NOMO-1 (cell line): ENCODE measurements around the gene FMO5.
"Not testable (repeated sequence)": the region's sequence is repeated elsewhere in the genome, so short reads cannot be mapped to it uniquely, and the experiment has no call there.

Experiments used
- DNase-seq, 2 experiments: peaks; one replicate each; lab custom pipeline; 2025; ENCODE audit not compliant: unreplicated experiment in 2 of 2; lab: John Stamatoyannopoulos, UW

FMO5 gene

DNA sequence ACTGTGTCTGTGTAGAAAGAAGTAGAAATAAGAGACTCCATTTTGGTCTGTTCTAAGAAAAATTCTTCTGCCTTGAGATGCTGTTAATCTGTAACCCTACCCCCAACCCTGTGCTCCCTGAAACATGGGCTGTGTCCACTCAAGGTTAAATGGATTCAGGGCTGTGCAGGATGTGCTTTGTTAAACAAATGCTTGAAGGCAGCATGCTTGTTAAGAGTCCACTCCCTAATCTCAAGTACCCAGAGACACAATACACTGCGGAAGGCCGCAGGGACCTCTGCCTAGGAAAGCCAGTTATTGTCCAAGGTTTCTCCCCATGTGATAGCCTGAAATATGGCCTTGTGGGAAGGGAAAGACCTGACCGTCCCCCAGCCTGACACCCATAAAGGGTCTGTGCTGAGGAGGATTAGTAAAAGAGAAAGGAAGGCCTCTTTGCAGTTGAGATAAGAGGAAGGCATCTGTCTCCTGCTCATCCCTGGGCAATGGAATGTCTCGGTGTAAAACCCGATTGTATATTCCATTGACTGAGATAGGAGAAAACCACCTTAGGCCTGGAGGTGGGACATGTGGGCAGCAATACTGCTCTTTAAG lies 15.1 kb upstream of the FMO5 start:
- not testable (repeated sequence) for DNase-seq

DNA sequence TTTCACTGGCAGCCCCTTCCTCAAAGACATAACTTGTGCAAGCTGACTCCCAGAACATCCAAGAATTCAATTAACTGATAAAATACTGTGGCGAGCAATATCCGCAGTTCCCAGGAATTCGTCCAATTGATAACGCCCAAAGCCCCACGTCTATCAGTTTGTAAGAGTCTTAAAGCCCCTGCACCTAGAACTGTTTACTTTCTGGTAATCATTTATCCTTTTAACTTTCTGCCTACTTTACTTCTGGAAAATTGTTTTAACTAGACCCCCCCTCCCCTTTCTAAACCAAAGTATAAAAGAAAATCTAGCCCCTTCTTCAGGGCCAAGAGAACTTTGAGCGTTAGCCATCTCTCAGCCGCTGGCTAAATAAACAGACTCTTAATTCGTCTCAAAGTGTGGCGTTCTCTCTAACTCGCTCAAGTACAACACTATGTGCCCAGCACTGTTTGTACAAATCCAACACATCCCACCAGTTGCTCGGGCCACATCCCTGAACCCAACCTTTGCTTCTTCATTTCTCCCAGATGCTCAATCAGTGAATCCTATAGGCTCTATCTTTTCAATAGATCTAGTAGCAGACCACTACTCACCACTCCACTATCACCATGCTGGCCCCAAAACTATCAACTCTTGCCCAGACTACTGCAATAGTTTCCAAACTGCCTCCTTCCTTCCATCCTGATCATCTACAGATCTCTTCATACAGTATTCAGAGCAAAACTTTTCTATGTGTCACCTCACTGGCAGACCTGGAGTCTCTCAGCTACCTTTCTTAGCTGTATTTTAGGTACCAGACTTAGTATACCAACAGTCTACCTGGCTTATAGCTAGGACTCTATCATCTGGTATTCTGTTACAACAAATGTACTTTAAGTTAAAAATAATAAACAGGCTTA lies 14.0 kb upstream of the FMO5 start:
- no peak for DNase-seq

- DNase-seq: no peak
Observed at GRCh38 chr1:147238053-147238902, 13.1 kb upstream of the FMO5 start.

- no peak for DNase-seq
Observed at GRCh38 chr1:147236959-147237791, 12.0 kb upstream of the FMO5 start.

DNA sequence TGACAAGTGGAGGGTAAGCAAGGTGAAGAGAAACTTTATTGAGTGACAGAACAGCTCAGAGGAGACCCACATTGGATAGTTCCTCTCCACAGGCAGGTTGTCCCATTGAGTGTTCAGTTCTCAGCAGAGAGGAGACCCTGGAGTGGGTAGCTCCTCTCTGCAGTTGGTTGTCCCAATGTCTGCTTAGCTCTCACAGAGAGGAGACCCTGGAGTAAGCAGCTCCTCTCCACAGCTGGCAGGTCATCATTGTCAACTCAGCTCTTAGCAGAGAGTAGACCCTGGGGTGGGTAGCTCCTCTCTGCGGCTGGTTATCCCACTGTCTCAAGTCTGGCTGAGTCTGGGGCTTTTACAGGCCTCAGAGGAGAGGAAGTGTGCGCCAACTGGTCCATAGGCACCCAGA lies 11.3 kb upstream of the FMO5 start:
- no peak for DNase-seq

- no peak for DNase-seq
Observed at GRCh38 chr1:147235822-147236221, 10.7 kb upstream of the FMO5 start.

DNA sequence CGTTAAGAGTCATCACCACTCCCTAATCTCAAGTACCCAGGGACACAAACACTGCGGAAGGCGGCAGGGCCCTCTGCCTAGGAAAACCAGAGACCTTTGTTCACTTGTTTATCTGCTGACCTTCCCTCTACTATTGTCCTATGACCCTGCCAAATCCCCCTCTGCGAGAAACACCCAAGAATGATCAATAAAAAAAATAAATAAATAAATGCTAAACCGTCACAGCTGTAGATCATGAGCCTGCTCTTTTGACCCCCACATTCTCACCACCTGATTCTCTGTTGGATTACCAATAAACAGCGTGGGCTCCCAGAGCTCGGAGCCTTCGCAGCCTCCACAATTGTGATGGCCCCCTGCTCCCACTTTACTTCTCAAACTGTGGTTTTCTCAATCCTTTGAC lies 8.8 kb upstream of the FMO5 start:
- not testable (repeated sequence) for DNase-seq

DNA sequence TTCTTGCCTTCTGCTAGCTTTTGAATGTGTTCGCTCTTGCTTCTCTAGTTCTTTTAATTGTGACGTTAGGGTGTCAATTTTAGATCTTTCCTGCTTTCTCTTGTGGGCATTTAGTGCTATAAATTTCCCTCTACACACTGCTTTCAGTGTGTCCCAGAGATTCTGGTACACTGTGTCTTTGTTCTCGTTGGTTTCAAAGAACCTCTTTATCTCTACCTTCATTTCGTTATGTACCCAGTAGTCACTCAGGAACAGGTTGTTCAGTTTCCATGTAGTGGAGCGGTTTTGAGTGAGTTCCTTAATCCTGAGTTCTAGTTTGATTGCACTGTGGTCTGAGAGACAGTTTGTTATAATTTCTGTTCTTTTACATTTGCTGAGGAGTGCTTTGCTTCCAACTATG lies 5.9 kb upstream of the FMO5 start:
- not testable (repeated sequence) for DNase-seq

DNA sequence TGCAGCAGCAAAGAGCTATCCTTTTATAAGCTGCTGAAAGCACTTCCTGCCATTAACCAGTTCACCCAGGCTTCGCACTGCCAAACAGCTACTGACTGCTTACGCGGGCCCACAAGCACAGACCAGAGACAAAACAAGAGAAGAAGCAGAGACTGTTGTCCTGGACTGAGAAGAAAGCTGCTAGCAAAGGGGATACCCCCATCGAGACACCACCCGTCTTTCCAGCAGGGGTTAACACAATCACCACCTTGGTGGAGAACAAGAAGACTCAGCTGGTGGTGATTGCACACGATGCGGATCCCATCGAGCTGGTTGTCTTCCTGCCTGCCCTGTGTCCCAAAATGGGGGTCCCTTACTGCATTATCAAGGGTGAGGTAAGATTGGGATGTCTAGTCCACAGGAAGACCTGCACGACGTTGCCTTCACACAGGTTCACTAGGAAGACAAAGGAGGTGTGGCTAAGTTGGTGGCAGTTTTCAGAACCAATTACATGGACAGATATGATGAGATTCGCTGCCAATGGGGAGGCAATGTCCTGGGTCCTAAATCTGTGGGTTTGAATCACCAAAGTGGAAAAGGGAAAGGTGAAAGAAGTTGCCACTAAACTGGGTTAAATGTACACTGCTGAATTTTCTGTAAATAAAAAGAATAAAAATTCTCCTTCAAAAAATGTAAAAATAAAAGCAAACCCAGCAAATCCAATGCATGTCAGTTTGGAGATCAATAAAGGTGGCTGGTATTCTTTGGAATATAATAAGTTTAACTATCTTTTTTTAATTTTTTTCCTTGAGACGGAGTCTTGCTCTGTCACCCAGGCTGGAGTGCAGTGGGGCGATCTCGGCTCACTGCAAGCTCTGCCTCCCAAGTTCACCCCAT lies 1.2 kb downstream of the FMO5 start:
- DNase-seq: no peak

GRCh38 chr1:147218606-147219005 lies 6.5 kb downstream of the FMO5 start:
- DNase-seq: no peak

- no peak for DNase-seq
Observed at GRCh38 chr1:147217141-147217540, 8.0 kb downstream of the FMO5 start.

DNA sequence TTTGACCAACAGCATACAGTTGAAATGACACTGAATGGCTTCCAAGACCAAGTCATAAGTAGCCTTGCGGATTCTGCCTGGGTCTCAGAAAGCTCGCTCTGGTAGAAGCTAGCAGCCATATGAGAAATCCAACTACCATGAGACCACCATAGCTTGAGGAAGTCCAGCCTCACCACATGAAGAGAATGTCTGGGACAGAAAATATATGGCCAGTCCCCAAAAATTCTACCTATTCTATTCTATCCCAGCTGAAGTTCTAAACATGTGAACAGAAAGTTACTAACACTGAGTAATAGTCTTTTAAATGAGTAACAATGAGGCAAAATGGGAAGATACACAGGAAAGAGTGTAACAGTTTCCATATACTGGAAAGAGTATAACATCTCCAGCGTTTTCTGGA lies 9.0 kb downstream of the FMO5 start:
- no peak for DNase-seq

GRCh38 chr1:147215540-147215916 lies 9.6 kb downstream of the FMO5 start:
- DNase-seq: no peak

DNA sequence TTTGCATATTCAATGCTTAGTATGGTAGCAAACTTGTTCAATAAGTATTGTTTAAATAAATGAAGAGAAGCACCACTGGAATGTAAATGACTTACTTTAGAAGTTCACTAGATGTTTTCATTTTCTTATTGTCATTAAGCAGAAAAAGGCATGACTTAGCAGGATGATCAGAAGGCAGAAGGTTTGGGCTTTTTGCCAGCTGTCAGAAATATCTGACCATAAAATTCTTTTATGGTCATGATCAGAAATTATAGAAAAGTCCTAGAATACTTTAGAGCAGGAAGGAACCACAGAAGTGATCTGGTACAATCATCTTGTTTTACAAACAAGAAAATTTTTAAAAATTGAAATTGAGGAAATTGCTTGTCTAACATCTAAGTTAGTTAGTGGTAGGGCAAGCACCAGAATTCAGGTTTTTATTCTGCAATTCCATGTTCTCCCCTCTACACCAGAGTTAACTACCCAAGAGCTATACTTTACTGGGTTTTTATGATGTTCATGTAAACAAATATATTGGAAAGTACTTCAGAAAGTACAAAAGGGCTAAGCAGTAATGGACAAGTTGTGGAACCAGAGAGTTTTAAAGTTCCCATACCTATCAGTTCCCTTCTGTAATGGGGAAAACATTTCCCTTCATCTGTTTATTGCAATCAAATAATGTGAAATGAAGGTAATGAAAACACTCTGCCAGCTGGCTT lies 10.1 kb downstream of the FMO5 start:
- DNase-seq: no peak

GRCh38 chr1:147214325-147214724 lies 10.8 kb downstream of the FMO5 start:
- DNase-seq: no peak

- DNase-seq: no peak
Observed at GRCh38 chr1:147213271-147213670, 11.9 kb downstream of the FMO5 start.

GRCh38 chr1:147211577-147211976 lies 13.6 kb downstream of the FMO5 start:
- no peak for DNase-seq

GRCh38 chr1:147210987-147211386 lies 14.2 kb downstream of the FMO5 start:
- DNase-seq: no peak
